OCI-LY3 (cell line): ENCODE data around the gene HEY2.
"Not testable (repeated sequence)": the region's sequence is repeated elsewhere in the genome, so short reads cannot be mapped to it uniquely, and the experiment has no call there.

ENCODE experiments used
- H2AFZ ChIP-seq: fragments of 200-600, 300-600 bp; shearing (Covaris generic); 2 replicates; pipeline ENCODE4 v1.6.0; 2014; ENCODE audit warnings: antibody characterized with exemption, low read depth, low read length
- H3K27ac ChIP-seq: fragments of 200-600, 300-600 bp; sonication (generic); 2 replicates; pipeline ENCODE4 v1.5.1; 2014; ENCODE audit warnings: mild to moderate bottlenecking, low read length, moderate library complexity, mixed read lengths
- H3K27me3 ChIP-seq: fragments of 200-600, 300-600 bp; sonication (generic); 2 replicates; pipeline ENCODE4 v1.6.1; 2014; ENCODE audit warnings: low read depth, low read length, mixed read lengths
- H3K36me3 ChIP-seq: fragments of 200-600, 300-600 bp; sonication (generic); replicated peaks from 2 replicates; pipeline ENCODE3; 2014; ENCODE audit warnings: low read depth, low read length, mixed read lengths
- H3K4me1 ChIP-seq: fragments of 300-600, 200-600 bp; sonication (generic); 2 replicates; pipeline ENCODE4 v1.6.1; 2014; ENCODE audit warnings: low read length, mixed read lengths
- H3K4me2 ChIP-seq: fragments of 200-600, 300-600 bp; sonication (generic); 2 replicates; pipeline ENCODE4 v1.6.1; 2014; ENCODE audit warnings: low read length, mixed read lengths
- H3K4me3 ChIP-seq: fragments of 300-600, 200-600 bp; sonication (generic); 2 replicates; pipeline ENCODE4 v1.5.1; 2014; ENCODE audit warnings: antibody characterized with exemption, mild to moderate bottlenecking, low read length, moderate library complexity
- H3K79me2 ChIP-seq: fragments of 300-600, 200-600 bp; shearing (Covaris generic); 2 replicates; pipeline ENCODE4 v1.6.1; 2014; ENCODE audit warnings: mild to moderate bottlenecking, low read length, mixed read lengths
- H3K9ac ChIP-seq: fragments of 300-600, 200-600 bp; shearing (Covaris generic); 2 replicates; pipeline ENCODE4 v1.6.0; 2014; ENCODE audit warnings: mild to moderate bottlenecking, low read length, moderate library complexity
- H3K9me3 ChIP-seq: fragments of 200-600, 300-600 bp; shearing (Covaris generic); 2 replicates; pipeline ENCODE4 v1.6.1; 2014; ENCODE audit warnings: low read length, mixed read lengths; ENCODE audit not compliant: insufficient read depth
- H4K20me1 ChIP-seq: fragments of 200-600, 300-600 bp; sonication (generic); 2 replicates; pipeline ENCODE4 v1.6.1; 2016; ENCODE audit warnings: low read length, mixed read lengths; ENCODE audit not compliant: insufficient read depth
- CTCF ChIP-seq: fragments of 200-600, 300-600 bp; sonication (generic); IDR thresholded peaks from 2 replicates; pipeline ENCODE4 v1.5.1; 2014; ENCODE audit warnings: antibody characterized with exemption, low read length, low read depth
- EZH2phosphoT487 ChIP-seq: fragments of 200-600 bp; shearing (Covaris generic); IDR thresholded peaks from 2 replicates; pipeline ENCODE4 v1.6.1; 2018; ENCODE audit warnings: antibody characterized with exemption, mixed run types, low read depth

The HEY2 gene

DNA sequence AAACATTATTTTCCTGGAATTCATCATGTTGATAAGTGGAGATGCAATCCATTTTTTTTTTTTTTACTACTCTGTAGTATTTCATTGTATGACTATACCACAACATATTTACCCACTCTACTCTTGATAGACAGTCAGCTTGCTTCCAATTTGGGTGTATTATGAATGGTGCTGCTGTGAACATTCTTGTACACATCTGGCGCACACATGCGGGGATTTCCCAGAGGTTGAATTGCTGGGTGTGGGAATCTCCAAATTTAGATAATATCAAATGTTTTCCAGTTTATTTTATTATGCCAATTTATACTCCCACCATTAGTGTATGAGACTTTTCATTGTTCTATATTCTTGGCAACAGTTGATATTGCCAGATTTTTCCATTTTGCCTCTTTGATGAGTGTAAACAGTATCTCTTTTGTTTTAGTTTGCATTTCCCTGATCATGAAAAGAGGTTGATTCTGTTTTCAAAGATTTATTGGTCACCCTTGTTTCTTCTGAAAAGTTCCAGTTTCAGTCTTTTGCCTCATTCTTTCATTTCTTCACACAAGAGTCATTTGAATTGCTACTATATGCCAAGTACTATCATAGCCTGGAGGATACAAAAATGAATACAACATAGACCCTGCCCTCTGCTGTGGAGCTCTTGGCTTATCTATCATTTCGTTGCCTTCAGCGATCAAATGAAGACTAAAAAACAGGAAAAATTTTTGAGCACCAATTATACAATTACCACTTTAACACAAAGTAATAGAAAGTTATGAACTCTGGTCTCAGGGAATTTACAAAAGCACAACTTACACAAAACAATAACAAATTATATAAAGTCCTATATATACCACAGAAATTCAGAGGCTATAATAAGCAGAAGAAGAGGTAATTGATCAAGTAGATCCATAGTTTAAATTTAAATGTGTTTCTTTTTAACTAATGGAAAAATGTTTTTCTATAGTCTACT lies 24.2 kb downstream of the HEY2 start:
- no peaks in the 10 kb centered on the region for H3K9me3 ChIP-seq
- H3K4me1 ChIP-seq, result no peaks in the 10 kb centered on the region
- no peak overlapping the region for H3K27ac ChIP-seq
- no peak overlapping the region for H3K9ac ChIP-seq
- no peaks in the 10 kb centered on the region for H3K36me3 ChIP-seq
- H2AFZ ChIP-seq, result no peak overlapping the region
- H3K27me3 ChIP-seq, result peaks cover 14% of the 10 kb centered on the region
- no peak for TF ChIP-seq CTCF
- no peak for TF ChIP-seq EZH2phosphoT487
- H3K79me2 ChIP-seq, result no peaks in the 10 kb centered on the region
- H4K20me1 ChIP-seq, result no peaks in the 10 kb centered on the region
- H3K4me2 ChIP-seq, result no peak overlapping the region
- H3K4me3 ChIP-seq, result no peak overlapping the region

DNA sequence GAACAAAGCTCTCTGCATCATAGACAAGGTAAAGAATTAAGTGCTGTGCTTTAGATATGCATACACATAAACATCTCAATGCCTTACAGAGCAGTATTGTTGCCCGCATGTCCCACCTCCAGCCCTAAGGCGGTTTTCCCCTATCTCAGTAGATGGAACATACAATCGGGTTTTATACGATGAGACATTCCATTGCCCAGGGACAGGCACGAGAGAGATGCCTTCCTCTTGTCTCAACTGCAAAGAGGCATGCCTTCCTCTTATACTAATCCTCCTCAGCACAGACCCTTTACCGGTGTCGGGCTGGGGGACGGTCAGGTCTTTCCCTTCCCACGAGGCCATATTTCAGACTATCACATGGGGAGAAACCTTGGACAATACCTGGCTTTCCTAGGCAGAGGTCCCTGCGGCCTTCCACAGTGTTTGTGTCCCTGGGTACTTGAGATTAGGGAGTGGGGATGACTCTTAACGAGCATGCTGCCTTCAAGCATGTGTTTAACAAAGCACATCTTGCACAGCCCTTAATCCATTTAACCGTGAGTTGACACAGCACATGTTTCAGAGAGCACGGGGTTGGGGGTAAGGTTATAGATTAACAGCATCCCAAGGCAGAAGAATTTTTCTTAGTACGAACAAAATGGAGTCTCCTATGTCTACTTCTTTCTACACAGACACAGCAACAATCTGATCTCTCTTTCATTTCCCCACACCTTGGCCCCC lies 26.8 kb downstream of the HEY2 start:
- not testable (repeated sequence) for H3K4me3 ChIP-seq, H3K9me3 ChIP-seq, H2AFZ ChIP-seq, H3K4me1 ChIP-seq, H4K20me1 ChIP-seq, H3K4me2 ChIP-seq, H3K9ac ChIP-seq, H3K79me2 ChIP-seq, H3K36me3 ChIP-seq, H3K27ac ChIP-seq
- peaks cover 14% of the 10 kb centered on the region for H3K27me3 ChIP-seq

DNA sequence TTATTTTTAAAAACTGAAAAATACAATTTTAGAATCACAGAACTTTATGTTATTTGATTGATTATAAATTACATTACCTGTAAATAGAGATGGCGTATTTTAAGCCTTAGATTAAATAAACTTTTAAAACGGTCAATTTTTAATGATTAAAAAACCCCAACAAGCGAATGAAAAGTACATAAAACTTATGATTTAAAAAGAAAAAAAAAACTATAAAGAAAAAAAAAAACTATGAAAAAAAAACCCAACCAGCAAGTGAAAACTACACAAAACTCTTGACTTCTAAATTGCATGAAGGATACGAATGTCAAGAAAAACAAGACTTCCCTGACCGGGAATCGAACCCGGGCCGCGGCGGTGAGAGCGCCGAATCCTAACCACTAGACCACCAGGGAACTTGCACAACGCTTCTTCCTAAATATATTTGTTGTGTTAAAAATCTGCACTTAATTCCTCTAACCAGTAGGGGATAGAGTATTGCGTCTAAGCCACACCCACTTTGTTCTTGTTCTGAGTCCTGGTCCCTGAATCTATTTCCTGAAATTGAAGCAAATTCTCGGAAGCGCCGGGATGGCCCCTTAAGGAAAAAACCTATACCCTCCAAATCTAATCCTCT lies 30.6 kb downstream of the HEY2 start:
- peaks cover 4% of the 10 kb centered on the region; the same call in 1 of the 2 replicates for H3K4me1 ChIP-seq
- peak overlapping the region; percentile 83 for H3K9ac ChIP-seq
- H2AFZ ChIP-seq, result peak overlapping the region; percentile 94
- TF ChIP-seq CTCF, result no peak
- no peak for TF ChIP-seq EZH2phosphoT487
- peak overlapping the region; percentile 68 for H3K4me2 ChIP-seq
- peak overlapping the region; percentile 82 for H3K27ac ChIP-seq
- no peaks in the 10 kb centered on the region for H4K20me1 ChIP-seq
- H3K27me3 ChIP-seq, result peaks cover 4% of the 10 kb centered on the region
- peak overlapping the region; percentile 88 for H3K4me3 ChIP-seq
- no peaks in the 10 kb centered on the region for H3K9me3 ChIP-seq
- H3K79me2 ChIP-seq, result no peaks in the 10 kb centered on the region
- no peaks in the 10 kb centered on the region for H3K36me3 ChIP-seq

- Histone ChIP-seq H3K9me3 (no peaks in the 10 kb centered on the region), H3K4me1 (peaks cover 4% of the 10 kb centered on the region; the same call in 1 of the 2 replicates), H3K4me3 (peak overlapping the region; percentile 88), H3K4me2 (peak overlapping the region; percentile 68), H3K27ac (peak overlapping the region; percentile 82), H3K79me2 (no peaks in the 10 kb centered on the region), H2AFZ (peak overlapping the region; percentile 94), H3K36me3 (no peaks in the 10 kb centered on the region), H4K20me1 (no peaks in the 10 kb centered on the region), H3K27me3 (no peaks in the 10 kb centered on the region), H3K9ac (peak overlapping the region; percentile 83)
- TF ChIP-seq EZH2phosphoT487 (no peak), CTCF (no peak)
Observed at GRCh38 chr6:125780540-125781313, 31.3 kb downstream of the HEY2 start.
